IMR-90 (cell line): ENCODE measurements around the gene KLHL6. TPM values are rescaled to one million over a fixed set of nuclear protein-coding genes. Genes with fewer than 3 reads are reported as not detected.

Source experiments
- ATAC-seq: fragments of 200-7000 bp; cut with Tn5 transposase; 2 replicates; pipeline ENCODE4 v1.9.1; 2020; ENCODE audit warnings: low read depth, mild to moderate bottlenecking, moderate library complexity
- BruUV-seq: library from RNA; stranded (reverse); fragments of 400-500 nt; replicated peaks from 2 replicates; lab custom pipeline; 2021; lab: Mats Ljungman, UMichigan
- CTCF ChIA-PET: fragments of 300-600 bp; formaldehyde crosslinking; extraction: SDS; loops from one replicate; lab custom pipeline; 2021; ENCODE audit warnings: antibody characterized with exemption; lab: Yijun Ruan, JAX
- POLR2A ChIA-PET: fragments of 300-600 bp; sonication (Branson Sonifier 250); formaldehyde crosslinking; loops from one replicate; lab custom pipeline; 2022; ENCODE audit warnings: antibody characterized with exemption; ENCODE audit not compliant: unreplicated experiment; lab: Charles Lee
- DNase-seq: peaks from one replicate; pipeline ENCODE4 v3.0.0; 2013
- H2AFZ ChIP-seq: replicated peaks from 2 replicates; pipeline ENCODE3; 2013; ENCODE audit warnings: low read length, mild to moderate bottlenecking; ENCODE audit not compliant: poor library complexity
- H2AK5ac ChIP-seq: 2 replicates; pipeline ENCODE4 v1.6.1; 2013; ENCODE audit warnings: low read depth, low read length, inconsistent platforms
- H2AK9ac ChIP-seq: replicated peaks from 2 replicates; pipeline ENCODE3; 2013; ENCODE audit warnings: mild to moderate bottlenecking, low read depth, low read length, moderate library complexity; ENCODE audit not compliant: poor library complexity
- H2BK120ac ChIP-seq: 2 replicates; pipeline ENCODE4 v1.6.1; 2013; ENCODE audit warnings: low read depth, low read length, inconsistent platforms
- H2BK15ac ChIP-seq: 3 replicates; pipeline ENCODE4 v1.6.1; 2013; ENCODE audit warnings: low read depth, low read length, inconsistent platforms
- H2BK20ac ChIP-seq: 2 replicates; pipeline ENCODE4 v1.6.1; 2013; ENCODE audit warnings: low read depth, mild to moderate bottlenecking, inconsistent platforms, low read length, moderate library complexity
- H2BK5ac ChIP-seq: 2 replicates; pipeline ENCODE4 v1.6.1; 2013; ENCODE audit warnings: mild to moderate bottlenecking, low read depth, low read length, inconsistent platforms; ENCODE audit not compliant: poor library complexity, severe bottlenecking
- H3K14ac ChIP-seq: replicated peaks from 2 replicates; pipeline ENCODE4 v1.6.1; 2013; ENCODE audit warnings: low read depth, low read length, inconsistent platforms
- H3K18ac ChIP-seq: 2 replicates; pipeline ENCODE4 v1.6.1; 2013; ENCODE audit warnings: low read depth, low read length, control low read depth
- H3K23ac ChIP-seq: 2 replicates; pipeline ENCODE4 v1.6.1; 2013; ENCODE audit warnings: low read depth, low read length, inconsistent platforms
- H3K27ac ChIP-seq: 2 replicates; pipeline ENCODE4 v1.5.1; 2013; ENCODE audit warnings: mild to moderate bottlenecking, control low read depth, low read length; ENCODE audit not compliant: insufficient read depth
- H3K27me3 ChIP-seq: 2 replicates; pipeline ENCODE4 v1.6.1; 2013; ENCODE audit warnings: low read length; ENCODE audit not compliant: control insufficient read depth, insufficient read depth
- H3K36me3 ChIP-seq: 2 replicates; pipeline ENCODE4 v1.6.1; 2013; ENCODE audit warnings: low read length, mixed read lengths; ENCODE audit not compliant: control insufficient read depth, insufficient read depth
- H3K4ac ChIP-seq: 2 replicates; pipeline ENCODE4 v1.6.1; 2013; ENCODE audit warnings: low read depth, low read length, inconsistent platforms
- H3K4me1 ChIP-seq: 2 replicates; pipeline ENCODE4 v1.6.1; 2013; ENCODE audit warnings: low read length, mixed read lengths; ENCODE audit not compliant: control insufficient read depth, insufficient read depth
- H3K4me2 ChIP-seq: 2 replicates; pipeline ENCODE4 v1.6.1; 2013; ENCODE audit warnings: low read depth, mild to moderate bottlenecking, control low read depth, low read length, moderate library complexity
- H3K4me3 ChIP-seq: 2 replicates; pipeline ENCODE4 v1.5.1; 2013; ENCODE audit warnings: low read depth, mild to moderate bottlenecking, control low read depth, low read length, moderate library complexity; ENCODE audit not compliant: insufficient read depth
- H3K56ac ChIP-seq: 2 replicates; pipeline ENCODE4 v1.6.1; 2013; ENCODE audit warnings: low read length, inconsistent platforms; ENCODE audit not compliant: insufficient read depth; ENCODE audit errors: extremely low read depth
- H3K79me1 ChIP-seq, 2 experiments: 2 replicates each; pipeline ENCODE4 v1.6.1; 2013; ENCODE audit warnings: low read length in 2 of 2, inconsistent platforms in 1 of 2, low read depth in 1 of 2
- H3K9ac ChIP-seq: 2 replicates; pipeline ENCODE4 v1.6.1; 2013; ENCODE audit warnings: low read depth, low read length, control low read depth
- H3K9me1 ChIP-seq: 2 replicates; pipeline ENCODE4 v1.6.1; 2013; ENCODE audit warnings: low read length, inconsistent platforms; ENCODE audit not compliant: insufficient read depth
- H3K9me3 ChIP-seq: 2 replicates; pipeline ENCODE4 v1.6.1; 2013; ENCODE audit warnings: low read length; ENCODE audit not compliant: control insufficient read depth, insufficient read depth
- H4K20me1 ChIP-seq: 2 replicates; pipeline ENCODE4 v1.6.1; 2013; ENCODE audit warnings: low read length, inconsistent platforms; ENCODE audit not compliant: insufficient read depth
- H4K5ac ChIP-seq: 2 replicates; pipeline ENCODE4 v1.6.1; 2013; ENCODE audit warnings: mild to moderate bottlenecking, low read depth, low read length, control low read depth
- H4K8ac ChIP-seq, 2 experiments: 2 replicates each; pipeline ENCODE4 v1.6.1; 2013; ENCODE audit warnings: low read depth in 2 of 2, low read length in 2 of 2, control low read depth in 1 of 2, inconsistent platforms in 1 of 2
- H4K91ac ChIP-seq: 2 replicates; pipeline ENCODE4 v1.6.1; 2013; ENCODE audit warnings: low read depth, low read length, inconsistent platforms; ENCODE audit not compliant: insufficient read depth
- BHLHE40 ChIP-seq: fragments of 150-350 bp; IDR thresholded peaks from 2 replicates; pipeline ENCODE4 v1.6.1; 2016; ENCODE audit warnings: mild to moderate bottlenecking, low read depth, low read length
- CHD1 ChIP-seq: IDR thresholded peaks from 2 replicates; pipeline ENCODE4 v1.6.1; 2012; ENCODE audit warnings: low read depth, low read length, improper control_type of control experiment
- FOS ChIP-seq: fragments of 150-350 bp; IDR thresholded peaks from 2 replicates; pipeline ENCODE4 v1.6.1; 2016; ENCODE audit warnings: low read depth, low read length
- MAFK ChIP-seq: IDR thresholded peaks from 2 replicates; pipeline ENCODE4 v1.6.1; 2012; ENCODE audit warnings: low read depth, low read length, improper control_type of control experiment
- MXI1 ChIP-seq: IDR thresholded peaks from 2 replicates; pipeline ENCODE4 v1.6.1; 2012; ENCODE audit warnings: low read depth, mild to moderate bottlenecking, low read length, moderate library complexity, borderline replicate concordance
- NFE2L2 ChIP-seq: fragments of 150-350 bp; IDR thresholded peaks from 2 replicates; pipeline ENCODE4 v1.6.1; 2016; ENCODE audit warnings: low read depth, mild to moderate bottlenecking, low read length
- POLR2A ChIP-seq: IDR thresholded peaks from 2 replicates; pipeline ENCODE4 v1.6.1; 2012; ENCODE audit warnings: mild to moderate bottlenecking, low read depth, low read length
- RAD21 ChIP-seq: IDR thresholded peaks from 2 replicates; pipeline ENCODE4 v1.6.1; 2012; ENCODE audit warnings: low read length, improper control_type of control experiment
- RCOR1 ChIP-seq: IDR thresholded peaks from 2 replicates; pipeline ENCODE4 v1.6.1; 2012; ENCODE audit warnings: mild to moderate bottlenecking, low read length, improper control_type of control experiment; ENCODE audit not compliant: insufficient replicate concordance
- RFX5 ChIP-seq: IDR thresholded peaks from 2 replicates; pipeline ENCODE4 v1.8.0; 2012; ENCODE audit warnings: low read depth, mild to moderate bottlenecking, low read length, moderate library complexity
- SMC3 ChIP-seq: fragments of 150-350 bp; IDR thresholded peaks from 2 replicates; pipeline ENCODE4 v1.6.1; 2016; ENCODE audit warnings: low read depth, mild to moderate bottlenecking, antibody characterized with exemption, low read length, moderate library complexity
- WGBS, 2 experiments: methylation state at CpG; one replicate each; pipeline versions ENCODE4 v1.1.5 to v1.1.7; 2013; ENCODE audit warnings: missing lambda C conversion rate in 2 of 2; ENCODE audit not compliant: insufficient read length in 1 of 2; ENCODE audit errors: extremely low coverage in 2 of 2; 5-methylcytosine and 5-hydroxymethylcytosine counted together
- dilution Hi-C: fragments of 300-500 bp; cut with HindIII; formaldehyde crosslinking; loops from one replicate; pipeline ENCODE4 v1.14.3; 2018; ENCODE audit warnings: low sequenced_read_pairs; ENCODE audit not compliant: unreplicated experiment
- in situ Hi-C: fragments of 300-500 bp; cut with MboI; formaldehyde crosslinking; loops from 3 replicates; pipeline ENCODE4 v1.14.3; 2019; ENCODE audit warnings: low sequenced_read_pairs, inconsistent platforms, mixed read lengths
- intact Hi-C: fragments of 100-400 bp; cut with micrococcal nuclease; formaldehyde crosslinking; loops from 2 replicates; pipeline ENCODE4 v1.10.0; 2022
- polyA plus RNA-seq, 3 experiments: library from polyadenylated mRNA; depleted of rRNA; stranded (reverse); fragments of >200 nt; gene quantifications; 2 replicates each; pipeline ENCODE4 v1.2.3, GENCODE V29; 2012; ENCODE audit warnings: low replicate concordance in 1 of 3
- total RNA-seq: library from RNA; depleted of rRNA; stranded (reverse); fragments of >200 nt; gene quantifications from 2 replicates; pipeline ENCODE4 v1.2.3, GENCODE V29; 2012
- TF ChIP-seq, protein P1 (sequence below): fragments of 150-350 bp; IDR thresholded peaks from 2 replicates; pipeline ENCODE4 v1.6.1; 2017; ENCODE audit warnings: mild to moderate bottlenecking, antibody characterized with exemption, low read length, low read depth

Gene KLHL6
- total and polyA plus RNA-seq, 2 of the 4 experiments (the other 2 are of a cell fraction), result not detected

DNA sequence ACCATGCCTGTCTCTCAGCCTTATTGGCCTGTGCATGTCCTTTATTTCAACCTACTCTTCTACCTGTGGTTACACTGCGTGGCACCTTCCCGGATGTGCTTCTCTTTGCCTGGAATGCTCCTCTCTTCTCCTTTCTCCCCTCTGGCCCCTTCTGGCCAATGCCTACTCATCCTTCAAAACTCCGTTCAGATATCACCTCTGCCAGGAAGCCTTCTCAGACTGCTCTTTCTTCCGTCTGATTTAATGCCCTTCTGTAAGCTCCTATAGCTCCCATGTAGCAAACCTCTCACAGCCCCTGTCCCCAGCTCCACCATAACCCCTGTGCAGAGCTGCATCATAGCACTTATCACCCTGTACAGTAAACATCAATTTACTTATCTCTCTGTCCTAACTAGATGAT is 13.2 kb downstream of the KLHL6 start:
- in situ Hi-C loops, result no loop called here
- Histone ChIP-seq H4K20me1 (no peaks in the 10 kb centered on the region), H3K23ac (no peak overlapping the region; the same call in 1 of the 2 replicates), H2BK15ac (no peak overlapping the region), H3K4me3 (no peak overlapping the region), H2AK5ac (no peak overlapping the region), H4K5ac (no peak overlapping the region), H4K8ac (no peak overlapping the region), H3K9me3 (no peaks in the 10 kb centered on the region), H2BK20ac (no peak overlapping the region), H3K56ac (peak overlapping the region; percentile 6; the same call in 1 of the 2 replicates), H3K4me1 (peaks cover 2% of the 10 kb centered on the region; the same call in 1 of the 2 replicates), H2BK120ac (no peak overlapping the region), H3K79me1 (no peaks in the 10 kb centered on the region), H3K36me3 (no peaks in the 10 kb centered on the region), H3K18ac (no peak overlapping the region), H2AFZ (no peak overlapping the region), H4K91ac (no peak overlapping the region), H3K4me2 (no peak overlapping the region), H3K14ac (no peak overlapping the region), H2BK5ac (no peak overlapping the region), H2AK9ac (no peak overlapping the region), H3K9me1 (no peaks in the 10 kb centered on the region), H3K9ac (no peak overlapping the region), H3K27ac (no peak overlapping the region), H3K4ac (no peak overlapping the region), H3K27me3 (peaks cover 19% of the 10 kb centered on the region)
- WGBS, 2 experiments, result 74% methylated on average over 4 of the region's 4 CpGs; no CpG with 5 or more reads in 1 of the 2 experiments
- intact Hi-C loops, result no loop called here
- BruUV-seq, result no TSS peak
- ChIA-PET POLR2A (no interaction called here), CTCF (no interaction called here)
- dilution Hi-C loops, result no loop called here
- ATAC-seq (no peak), DNase-seq (no peak)
- TF ChIP-seq MXI1, result no peak
- TF ChIP-seq MAFK, result no peak
- no peak for TF ChIP-seq RCOR1
- TF ChIP-seq FOS, result no peak
- TF ChIP-seq POLR2A, result no peak
- no peak for TF ChIP-seq SMC3
- no peak for TF ChIP-seq CHD1
- TF ChIP-seq NFE2L2, result no peak
- no peak for TF ChIP-seq BHLHE40
- no peak for TF ChIP-seq RFX5
- TF ChIP-seq RAD21, result no peak
- TF ChIP-seq, protein P1, sequence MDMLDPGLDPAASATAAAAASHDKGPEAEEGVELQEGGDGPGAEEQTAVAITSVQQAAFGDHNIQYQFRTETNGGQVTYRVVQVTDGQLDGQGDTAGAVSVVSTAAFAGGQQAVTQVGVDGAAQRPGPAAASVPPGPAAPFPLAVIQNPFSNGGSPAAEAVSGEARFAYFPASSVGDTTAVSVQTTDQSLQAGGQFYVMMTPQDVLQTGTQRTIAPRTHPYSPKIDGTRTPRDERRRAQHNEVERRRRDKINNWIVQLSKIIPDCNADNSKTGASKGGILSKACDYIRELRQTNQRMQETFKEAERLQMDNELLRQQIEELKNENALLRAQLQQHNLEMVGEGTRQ, result no peak
